ENCODE results near the gene CALN1.

The CALN1 gene

GRCh38 chr7:72170475-72170874, 241.7 kb downstream of the CALN1 start:
- no peak for DNase-seq

GRCh38 chr7:72163271-72163670, 248.9 kb downstream of the CALN1 start:
- DNase-seq = no peak

GRCh38 chr7:72161534-72161933, 250.6 kb downstream of the CALN1 start:
- no peak for DNase-seq

GRCh38 chr7:72159911-72160310, 252.2 kb downstream of the CALN1 start:
- DNase-seq = no peak

GRCh38 chr7:72156671-72157070, 255.5 kb downstream of the CALN1 start:
- DNase-seq = no peak

GRCh38 chr7:72153132-72153512, 259.0 kb downstream of the CALN1 start:
- DNase-seq = no peak

GRCh38 chr7:72152161-72153131, 259.7 kb downstream of the CALN1 start:
- no peak for DNase-seq

- no peak for DNase-seq
Observed at GRCh38 chr7:72140566-72140965, 271.6 kb downstream of the CALN1 start.

GRCh38 chr7:72127136-72127535, 285.0 kb downstream of the CALN1 start:
- DNase-seq = no peak

- DNase-seq = no peak
Observed at GRCh38 chr7:72123913-72124312, 288.2 kb downstream of the CALN1 start.

GRCh38 chr7:72118366-72118765, 293.8 kb downstream of the CALN1 start:
- DNase-seq = no peak

GRCh38 chr7:72114129-72114528, 298.0 kb downstream of the CALN1 start:
- no peak for DNase-seq

GRCh38 chr7:72112992-72113391, 299.1 kb downstream of the CALN1 start:
- no peak for DNase-seq

- DNase-seq = no peak
Observed at GRCh38 chr7:72112530-72112929, 299.6 kb downstream of the CALN1 start.

GRCh38 chr7:72111086-72111485, 301.1 kb downstream of the CALN1 start:
- no peak for DNase-seq

- DNase-seq = no peak
Observed at GRCh38 chr7:72109566-72109965, 302.6 kb downstream of the CALN1 start.

GRCh38 chr7:72106405-72106804, 305.7 kb downstream of the CALN1 start:
- no peak for DNase-seq

- peak; percentile 2 for DNase-seq
Observed at GRCh38 chr7:72101444-72101843, 310.7 kb downstream of the CALN1 start.

GRCh38 chr7:72099784-72100183, 312.4 kb downstream of the CALN1 start:
- DNase-seq = no peak

- DNase-seq = no peak
Observed at GRCh38 chr7:72098807-72099580, 313.1 kb downstream of the CALN1 start.

- DNase-seq = no peak
Observed at GRCh38 chr7:72097226-72097625, 314.9 kb downstream of the CALN1 start.

GRCh38 chr7:72092769-72093168, 319.4 kb downstream of the CALN1 start:
- DNase-seq = no peak

GRCh38 chr7:72087926-72088325, 324.2 kb downstream of the CALN1 start:
- no peak for DNase-seq

All from hematopoietic multipotent progenitor cell treated with erythropoietin and hydrocortisone succinate and interleukin-3 and kit ligand, for 6 days (in vitro differentiated cells).